Keratinocyte (primary cell): Measurements from ENCODE around the gene MLLT6. TPM values are rescaled to one million over a fixed set of nuclear protein-coding genes. Genes with fewer than 3 reads are reported as not detected.

Source experiments
- DNase-seq: peaks from one replicate; pipeline ENCODE4 v3.0.0-alpha.2; 2011; ENCODE audit warnings: low read depth, missing footprints, low spot score
- FAIRE-seq: peaks from 2 replicates; lab custom pipeline; 2011; peaks lifted over from hg19 to GRCh38; lab: Jason Lieb, UNC
- H2AFZ ChIP-seq: 2 replicates; pipeline ENCODE4 v1.6.0; 2012; ENCODE audit warnings: low read length, control low read depth, inconsistent platforms; ENCODE audit not compliant: control insufficient read depth
- H3K27ac ChIP-seq: 2 replicates; pipeline ENCODE4 v1.5.1; 2011; ENCODE audit warnings: low read length; ENCODE audit not compliant: control insufficient read depth, insufficient read depth
- H3K27me3 ChIP-seq: 3 replicates; pipeline ENCODE4 v1.6.0; 2011; ENCODE audit warnings: low read length; ENCODE audit not compliant: control insufficient read depth, insufficient read depth; ENCODE audit errors: extremely low read depth
- H3K36me3 ChIP-seq, 2 experiments: 2 replicates in 1 of 2; 3 replicates in 1 of 2; pipeline ENCODE4 v1.5.1; 2011; ENCODE audit warnings: low read length in 2 of 2, mild to moderate bottlenecking in 1 of 2; ENCODE audit not compliant: control insufficient read depth in 2 of 2, insufficient read depth in 2 of 2; ENCODE audit errors: extremely low read depth in 1 of 2
- H3K4me1 ChIP-seq: 3 replicates; pipeline ENCODE4 v1.5.1; 2011; ENCODE audit warnings: low read length; ENCODE audit not compliant: control insufficient read depth, insufficient read depth; ENCODE audit errors: extremely low read depth
- H3K4me2 ChIP-seq: 3 replicates; pipeline ENCODE4 v1.6.0; 2011; ENCODE audit warnings: low read depth, low read length; ENCODE audit not compliant: control insufficient read depth, insufficient read depth; ENCODE audit errors: extremely low read depth
- H3K4me3 ChIP-seq, 3 experiments: fragments of 200-600 bp in 1 of 3; sonication (generic) in 1 of 3; 2 replicates in 2 of 3; 3 replicates in 1 of 3; pipeline ENCODE4 v1.5.1; 2011 to 2016; ENCODE audit warnings: low read length in 3 of 3, mild to moderate bottlenecking in 3 of 3, control low read depth in 2 of 3, inconsistent platforms in 1 of 3, low read depth in 1 of 3, mixed read lengths in 1 of 3, mixed run types in 1 of 3, moderate library complexity in 1 of 3; ENCODE audit not compliant: control insufficient read depth in 2 of 3, insufficient read depth in 2 of 3; ENCODE audit errors: extremely low read depth in 1 of 3
- H3K79me2 ChIP-seq: 2 replicates; pipeline ENCODE4 v1.6.0; 2012; ENCODE audit warnings: low read length; ENCODE audit not compliant: control insufficient read depth, insufficient read depth
- H3K9ac ChIP-seq: 3 replicates; pipeline ENCODE4 v1.6.0; 2011; ENCODE audit warnings: low read length; ENCODE audit not compliant: control insufficient read depth, insufficient read depth; ENCODE audit errors: extremely low read depth
- H3K9me1 ChIP-seq: 3 replicates; pipeline ENCODE4 v1.6.0; 2011; ENCODE audit warnings: low read length; ENCODE audit not compliant: control insufficient read depth, insufficient read depth; ENCODE audit errors: extremely low read depth
- H3K9me3 ChIP-seq: 2 replicates; pipeline ENCODE4 v1.5.1; 2012; ENCODE audit warnings: low read depth, low read length; ENCODE audit not compliant: control insufficient read depth
- H4K20me1 ChIP-seq: 3 replicates; pipeline ENCODE4 v1.6.0; 2011; ENCODE audit warnings: low read length; ENCODE audit not compliant: control insufficient read depth, insufficient read depth; ENCODE audit errors: extremely low read depth
- CTCF ChIP-seq, 3 experiments: IDR thresholded peaks in 1 of 3; conservative IDR thresholded peaks in 1 of 3; optimal IDR thresholded peaks in 1 of 3; 2 replicates in 2 of 3; 3 replicates in 1 of 3; pipeline versions ENCODE3 to v1.5.1; 2011; ENCODE audit warnings: low read length in 3 of 3, mild to moderate bottlenecking in 3 of 3, moderate library complexity in 2 of 3, control low read depth in 1 of 3, inconsistent platforms in 1 of 3; ENCODE audit not compliant: insufficient read depth in 2 of 3; ENCODE audit errors: extremely low read depth in 1 of 3
- EZH2 ChIP-seq: IDR thresholded peaks from one replicate; pipeline ENCODE4 v1.6.1; 2012; ENCODE audit warnings: inconsistent platforms, mild to moderate bottlenecking, low read length, moderate library complexity
- dilution Hi-C: fragments of 300-500 bp; cut with MboI; formaldehyde crosslinking; loops from one replicate; pipeline ENCODE4 v1.7.0; 2020; ENCODE audit warnings: low sequenced_read_pairs; ENCODE audit not compliant: extremely low pct_ligation_motif_present
- polyA plus RNA-seq, 5 experiments: library from polyadenylated mRNA; depleted of rRNA in 3 of 5; stranded (reverse) in 3 of 5; stranded (forward) in 1 of 5; unstranded in 1 of 5; fragments of >200 nt; gene quantifications; 1 replicate in 1 of 5; 2 replicates in 3 of 5; 3 replicates in 1 of 5; pipeline versions ENCODE4 v1.2.1 to v1.2.3, GENCODE V29; 2011 to 2012; ENCODE audit warnings: missing spikeins in 2 of 5, low read depth in 1 of 5, low replicate concordance in 1 of 5

MLLT6 gene
- polyA plus RNA-seq, 1 donor (not counting 4 experiments of a cell fraction or from before 2014, with no cell fraction given) = 17.4 TPM

GRCh38 chr17:38710985-38711384, 5.9 kb downstream of the MLLT6 start:
- Histone ChIP-seq H3K9me3 (no peaks in the 10 kb centered on the region), H3K9me1 (no peaks in the 10 kb centered on the region), H3K9ac (no peak overlapping the region), H4K20me1 (no peaks in the 10 kb centered on the region), H2AFZ (no peak overlapping the region), H3K79me2 (no peaks in the 10 kb centered on the region), H3K27ac (no peak overlapping the region), H3K36me3 (peaks cover 18 to 30% of the 10 kb centered on the region in 2 experiments), H3K27me3 (no peaks in the 10 kb centered on the region), H3K4me2 (no peak overlapping the region), H3K4me3 (no peak overlapping the region), H3K4me1 (peaks cover 6% of the 10 kb centered on the region)
- dilution Hi-C loops = no loop called here
- no peak for TF ChIP-seq EZH2
- TF ChIP-seq CTCF (optimal IDR thresholded peaks at IDR 0.05 in 1 of 3, IDR thresholded peaks at IDR 0.05 in 1 of 3, conservative IDR thresholded peaks at IDR 0.05 in 1 of 3; ENCODE audit: extremely low read depth in 1 of 3, insufficient read depth in 2 of 3, low read length in 3 of 3) = no peak
- DNase-seq (no peak), FAIRE-seq (no peak)

- Histone ChIP-seq H3K9me3 (no peaks in the 10 kb centered on the region), H3K79me2 (no peaks in the 10 kb centered on the region), H3K27ac (no peak overlapping the region), H4K20me1 (no peaks in the 10 kb centered on the region), H3K4me3 (no peak overlapping the region), H3K9ac (no peak overlapping the region), H3K36me3 (peaks cover 18 to 37% of the 10 kb centered on the region in 2 experiments), H3K4me2 (no peak overlapping the region), H3K9me1 (no peaks in the 10 kb centered on the region), H3K27me3 (no peaks in the 10 kb centered on the region), H2AFZ (no peak overlapping the region), H3K4me1 (no peaks in the 10 kb centered on the region)
- no peak for DNase-seq
- dilution Hi-C loops = no loop called here
- FAIRE-seq = no peak
- no peak for TF ChIP-seq EZH2
- TF ChIP-seq CTCF (optimal IDR thresholded peaks at IDR 0.05 in 1 of 3, IDR thresholded peaks at IDR 0.05 in 1 of 3, conservative IDR thresholded peaks at IDR 0.05 in 1 of 3; ENCODE audit: extremely low read depth in 1 of 3, insufficient read depth in 2 of 3, low read length in 3 of 3) = no peak
Measured at GRCh38 chr17:38711792-38712571, 6.9 kb downstream of the MLLT6 start.
